Hindlimb muscle (tissue), 1 donor: ENCODE measurements around the gene ADNP2. TPM values are rescaled to one million over a fixed set of nuclear protein-coding genes. Genes with fewer than 3 reads are reported as not detected.

ENCODE experiments used
- polyA plus RNA-seq: library from polyadenylated mRNA; unstranded; fragments of 120-200 nt; gene quantifications from one replicate; pipeline ENCODE4 v1.2.1, GENCODE V29; 2013; ENCODE audit not compliant: insufficient read length

The ADNP2 gene
- polyA plus RNA-seq, 1 donor: 10.3 TPM

Other genes with a start within 250 kb of the ADNP2 start
- gene SLC66A2, start 157.6 kb upstream of the ADNP2 start, polyA plus RNA-seq: 25.3 TPM
- gene HSBP1L1, start 144.6 kb upstream of the ADNP2 start, polyA plus RNA-seq: 4.1 TPM
- gene TXNL4A, start 120.7 kb upstream of the ADNP2 start, polyA plus RNA-seq: 86.7 TPM
- gene RBFA, start 74.8 kb upstream of the ADNP2 start, polyA plus RNA-seq: 30.0 TPM
- 7.1 TPM for gene PARD6G, start 138.3 kb downstream of the ADNP2 start, polyA plus RNA-seq